H1 (cell line): ENCODE results near the gene RNF145. TPM values are rescaled to one million over a fixed set of nuclear protein-coding genes. Genes with fewer than 3 reads are reported as not detected.
"Not testable (repeated sequence)": the region's sequence is repeated elsewhere in the genome, so short reads cannot be mapped to it uniquely, and the experiment has no call there.

Experiments
- CTCF ChIA-PET: fragments of 300-600 bp; sonication (Branson Sonifier 250); formaldehyde crosslinking; loops from one replicate; lab custom pipeline; 2021; ENCODE audit not compliant: partially characterized antibody; lab: Charles Lee
- POLR2A ChIA-PET: fragments of 300-600 bp; sonication (Branson Sonifier 250); formaldehyde crosslinking; loops from one replicate; lab custom pipeline; 2021; ENCODE audit warnings: inconsistent platforms; ENCODE audit not compliant: partially characterized antibody; lab: Charles Lee
- DNase-seq, 2 experiments: peaks; one replicate each; pipeline versions ENCODE4 v3.0.0 to v3.0.0-alpha.2; 2010 to 2022; ENCODE audit warnings: low spot score in 2 of 2, low read depth in 1 of 2, mixed read lengths in 1 of 2
- FAIRE-seq: peaks from 2 replicates; lab custom pipeline; 2011; peaks lifted over from hg19 to GRCh38; lab: Jason Lieb, UNC
- H2AFZ ChIP-seq: 2 replicates; pipeline ENCODE4 v1.8.1; 2012; ENCODE audit warnings: low read length, inconsistent platforms
- H2AK5ac ChIP-seq: 2 replicates; pipeline ENCODE4 v1.6.1; 2013; ENCODE audit warnings: low read depth, low read length
- H2BK120ac ChIP-seq: replicated peaks from 2 replicates; pipeline ENCODE3; 2013; ENCODE audit warnings: low read depth, low read length, inconsistent platforms
- H2BK12ac ChIP-seq: 2 replicates; pipeline ENCODE4 v1.6.1; 2013; ENCODE audit warnings: low read depth, low read length
- H2BK15ac ChIP-seq: 2 replicates; pipeline ENCODE4 v1.6.1; 2013; ENCODE audit warnings: low read length
- H2BK20ac ChIP-seq: 2 replicates; pipeline ENCODE4 v1.6.1; 2013; ENCODE audit warnings: low read length
- H2BK5ac ChIP-seq: 2 replicates; pipeline ENCODE4 v1.6.1; 2013; ENCODE audit warnings: low read depth, low read length
- H3K14ac ChIP-seq: 2 replicates; pipeline ENCODE4 v1.6.1; 2013; ENCODE audit warnings: inconsistent platforms; ENCODE audit not compliant: insufficient read length
- H3K18ac ChIP-seq: 2 replicates; pipeline ENCODE4 v1.6.1; 2013; ENCODE audit warnings: low read length; ENCODE audit errors: extremely low read depth
- H3K23ac ChIP-seq: 2 replicates; pipeline ENCODE4 v1.6.1; 2013; ENCODE audit warnings: inconsistent platforms; ENCODE audit not compliant: insufficient read length
- H3K23me2 ChIP-seq: 2 replicates; pipeline ENCODE4 v1.6.1; 2013; ENCODE audit warnings: low read depth, low read length
- H3K27ac ChIP-seq: 2 replicates; pipeline ENCODE4 v1.6.1; 2011; ENCODE audit warnings: low read depth, low read length, inconsistent platforms
- H3K27me3 ChIP-seq, 4 experiments: replicated peaks in 1 of 4; 1 replicate in 1 of 4; 2 replicates in 3 of 4; pipeline versions ENCODE4 v1.6.1 to v1.8.1; 2011 to 2013; ENCODE audit warnings: low read length in 3 of 4, mild to moderate bottlenecking in 3 of 4, inconsistent platforms in 2 of 4, mixed read lengths in 2 of 4, moderate library complexity in 1 of 4; ENCODE audit not compliant: control insufficient read depth in 3 of 4, insufficient read depth in 3 of 4; ENCODE audit errors: extremely low read depth in 1 of 4
- H3K36me3 ChIP-seq, 4 experiments: 2 replicates each; pipeline versions ENCODE4 v1.6.1 to v1.8.1; 2011 to 2013; ENCODE audit warnings: mild to moderate bottlenecking in 4 of 4, low read length in 3 of 4, moderate library complexity in 2 of 4, control low read depth in 1 of 4, inconsistent platforms in 1 of 4; ENCODE audit not compliant: insufficient read depth in 4 of 4, control insufficient read depth in 2 of 4
- H3K4ac ChIP-seq: replicated peaks from 2 replicates; pipeline ENCODE3; 2013; ENCODE audit warnings: low read length, low read depth, mixed read lengths, inconsistent platforms; ENCODE audit not compliant: insufficient read length
- H3K4me1 ChIP-seq, 4 experiments: replicated peaks in 1 of 4; 1 replicate in 1 of 4; 2 replicates in 3 of 4; pipeline versions ENCODE4 v1.6.1 to v1.8.1; 2011 to 2013; ENCODE audit warnings: low read length in 3 of 4, inconsistent platforms in 2 of 4, mixed read lengths in 1 of 4; ENCODE audit not compliant: insufficient read depth in 4 of 4, control insufficient read depth in 3 of 4
- H3K4me2 ChIP-seq, 2 experiments: 2 replicates each; pipeline versions ENCODE4 v1.6.1 to v1.8.1; 2011 to 2013; ENCODE audit warnings: low read depth in 2 of 2, low read length in 2 of 2, control low read depth in 1 of 2, inconsistent platforms in 1 of 2, mild to moderate bottlenecking in 1 of 2; ENCODE audit not compliant: insufficient read depth in 1 of 2
- H3K4me3 ChIP-seq, 4 experiments: fragments of 200-600, 300-600 bp in 1 of 4; sonication (generic), shearing (Covaris generic), sonication (Bioruptor Twin) in 1 of 4; 2 replicates each; pipeline versions ENCODE4 v1.5.1 to v1.8.1; 2011 to 2016; ENCODE audit warnings: low read length in 4 of 4, low read depth in 3 of 4, control low read depth in 2 of 4, inconsistent platforms in 2 of 4, mild to moderate bottlenecking in 2 of 4, mixed read lengths in 1 of 4, moderate library complexity in 1 of 4; ENCODE audit not compliant: insufficient read depth in 2 of 4; ENCODE audit errors: extremely low read depth in 1 of 4
- H3K56ac ChIP-seq: replicated peaks from 2 replicates; pipeline ENCODE3; 2013; ENCODE audit warnings: low read depth, mild to moderate bottlenecking, mixed read lengths, low read length, inconsistent platforms; ENCODE audit not compliant: insufficient read length
- H3K79me1 ChIP-seq: 2 replicates; pipeline ENCODE4 v1.6.1; 2013; ENCODE audit warnings: low read depth, low read length, control low read depth
- H3K79me2 ChIP-seq, 2 experiments: 2 replicates each; pipeline versions ENCODE4 v1.6.1 to v1.8.1; 2012 to 2013; ENCODE audit warnings: low read length in 2 of 2, mild to moderate bottlenecking in 2 of 2, inconsistent platforms in 1 of 2; ENCODE audit not compliant: insufficient read depth in 2 of 2, control insufficient read depth in 1 of 2
- H3K9ac ChIP-seq, 4 experiments: replicated peaks in 1 of 4; 1 replicate in 1 of 4; 2 replicates in 3 of 4; pipeline versions ENCODE4 v1.6.1 to v1.8.1; 2011 to 2013; ENCODE audit warnings: low read depth in 3 of 4, low read length in 3 of 4, control low read depth in 2 of 4, mild to moderate bottlenecking in 2 of 4, moderate library complexity in 2 of 4, inconsistent platforms in 1 of 4; ENCODE audit errors: extremely low read depth in 1 of 4
- H3K9me3 ChIP-seq, 2 experiments: 2 replicates each; pipeline versions ENCODE4 v1.6.1 to v1.8.1; 2012 to 2013; ENCODE audit warnings: mild to moderate bottlenecking in 2 of 2, moderate library complexity in 2 of 2, control low read depth in 1 of 2, inconsistent platforms in 1 of 2, low read depth in 1 of 2, low read length in 1 of 2, mixed read lengths in 1 of 2; ENCODE audit not compliant: insufficient read depth in 2 of 2
- H4K20me1 ChIP-seq, 2 experiments: replicated peaks in 1 of 2; 2 replicates each; pipeline versions ENCODE3 to v1.8.1; 2011 to 2013; ENCODE audit warnings: inconsistent platforms in 2 of 2, low read length in 2 of 2, mild to moderate bottlenecking in 1 of 2; ENCODE audit not compliant: insufficient read depth in 2 of 2, control insufficient read depth in 1 of 2
- H4K5ac ChIP-seq: 2 replicates; pipeline ENCODE4 v1.6.1; 2013; ENCODE audit warnings: low read length, low read depth, mixed read lengths, inconsistent platforms; ENCODE audit not compliant: insufficient read length
- H4K8ac ChIP-seq: 2 replicates; pipeline ENCODE4 v1.8.0; 2013; ENCODE audit warnings: mild to moderate bottlenecking, moderate library complexity, low read length, inconsistent platforms; ENCODE audit not compliant: insufficient read depth; ENCODE audit errors: extremely low read depth
- H4K91ac ChIP-seq: replicated peaks from 2 replicates; pipeline ENCODE3; 2013; ENCODE audit warnings: low read length, mixed read lengths, inconsistent platforms; ENCODE audit not compliant: insufficient read length
- WGBS, 2 experiments: shearing (Covaris generic) in 1 of 2; methylation state at CpG; one replicate each; pipeline versions ENCODE4 v1.1.6 to v1.1.7; 2013 to 2015; ENCODE audit warnings: low lambda C conversion rate in 2 of 2, mixed read lengths in 2 of 2, inconsistent platforms in 1 of 2, low coverage in 1 of 2, missing lambda C conversion rate in 1 of 2; ENCODE audit not compliant: insufficient replicate concordance in 2 of 2, insufficient coverage in 1 of 2, insufficient read length in 1 of 2; ENCODE audit errors: extremely low coverage in 1 of 2, missing lambda C conversion rate in 1 of 2; 5-methylcytosine and 5-hydroxymethylcytosine counted together
- polyA plus RNA-seq, 7 experiments: library from polyadenylated mRNA; depleted of rRNA in 3 of 7; stranded (reverse) in 5 of 7; unstranded in 2 of 7; fragments of >200 nt in 5 of 7; fragments of 200-250 nt in 2 of 7; gene quantifications; 1 replicate in 5 of 7; 2 replicates in 1 of 7; 4 replicates in 1 of 7; pipeline versions ENCODE4 v1.2.1 to v1.2.3, GENCODE V29; 2011 to 2013; ENCODE audit warnings: missing spikeins in 2 of 7, mixed read lengths in 2 of 7
- total RNA-seq: library from RNA; stranded (reverse); fragmentation: NEBNext Ultra II Directional; extraction: Animal tissue kit (Norgen Biotek cat#: 25700); gene quantifications from 2 replicates; pipeline ENCODE4 v1.2.1, GENCODE V29; 2021

The RNF145 gene
- total and polyA plus RNA-seq, 2 of the 8 experiments (the other 6 are each of a cell fraction or from before 2014, with no cell fraction given), result 34.2 to 72.5 TPM

- CTCF ChIA-PET, result interaction anchor here (0.6 to 5.8 kb wide), 3 partner anchors 50 to 484 kb away, joined by 3 to 38 read pairs (median 5); no protein-coding TSS in a partner anchor
- 88% methylated on average over 4 of the region's 4 CpGs; no CpG with 5 or more reads in 1 of the 2 experiments for WGBS, 2 experiments
- not testable (repeated sequence) for H3K27ac ChIP-seq
These were observed 50.7 kb downstream of the RNF145 start for GRCh38 chr5:159158553-159159091.

More at GRCh38 chr5:159158553-159159091, 50.7 kb downstream of the RNF145 start:
- H4K8ac ChIP-seq, H4K91ac ChIP-seq, H3K4ac ChIP-seq, H3K4me2 ChIP-seq, H2BK5ac ChIP-seq, H3K23ac ChIP-seq, H2AFZ ChIP-seq, H2BK15ac ChIP-seq, H3K9me3 ChIP-seq, H3K9ac ChIP-seq, H3K79me2 ChIP-seq, H3K79me1 ChIP-seq, H2BK120ac ChIP-seq, DNase-seq, H3K18ac ChIP-seq, H3K56ac ChIP-seq, H2BK12ac ChIP-seq, H3K4me3 ChIP-seq, H4K5ac ChIP-seq, H2AK5ac ChIP-seq, H3K27me3 ChIP-seq, H3K14ac ChIP-seq, H3K23me2 ChIP-seq, H3K4me1 ChIP-seq, H4K20me1 ChIP-seq, FAIRE-seq, POLR2A ChIA-PET, H2BK20ac ChIP-seq: not testable (repeated sequence)
- peaks cover 0 to 21% (median 6%) of the 10 kb centered on the region in 4 experiments; a peak in 5 of 8 replicates for H3K36me3 ChIP-seq
